Inflammatory macrophage (primary cell): Measurements from ENCODE around the gene UFM1.
"Not testable (repeated sequence)": the region's sequence is repeated elsewhere in the genome, so short reads cannot be mapped to it uniquely, and the experiment has no call there.

Experiments used
- DNase-seq, 2 donors: peaks; one replicate each; pipeline ENCODE4 v3.0.0-alpha.2; 2020 to 2022

The UFM1 gene

DNA sequence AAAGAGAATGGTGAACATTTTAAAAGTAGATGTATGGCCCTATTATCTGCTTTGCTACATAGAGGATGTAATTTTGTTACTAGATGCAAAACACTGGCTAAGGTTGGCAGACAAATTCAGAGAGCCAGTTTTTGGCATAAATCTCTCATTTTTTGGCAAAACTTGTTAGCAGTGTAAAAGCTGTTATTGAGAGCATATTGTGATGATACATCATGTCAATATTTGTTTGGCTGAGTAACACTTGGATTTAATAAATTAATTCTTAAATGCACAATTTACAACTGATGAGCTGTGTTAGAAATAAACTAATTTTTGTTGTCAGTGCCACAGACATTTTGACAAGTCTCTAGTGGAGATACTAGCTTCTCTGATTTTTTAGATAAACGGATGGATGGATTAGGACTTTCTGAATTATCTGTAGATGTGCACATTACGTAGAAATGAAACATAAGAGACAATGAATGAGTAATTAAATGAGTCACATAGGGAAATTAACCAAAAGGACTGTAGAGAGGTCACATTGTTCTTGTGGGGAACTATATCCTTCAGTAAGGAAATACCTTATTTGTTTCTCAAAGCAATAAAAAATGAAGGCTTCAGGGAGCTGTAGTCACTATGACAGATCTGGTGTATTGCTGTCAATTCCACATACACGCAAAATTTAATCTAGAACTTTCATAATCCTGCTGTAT is 17.4 kb downstream of the UFM1 start:
- no peak for DNase-seq

DNA sequence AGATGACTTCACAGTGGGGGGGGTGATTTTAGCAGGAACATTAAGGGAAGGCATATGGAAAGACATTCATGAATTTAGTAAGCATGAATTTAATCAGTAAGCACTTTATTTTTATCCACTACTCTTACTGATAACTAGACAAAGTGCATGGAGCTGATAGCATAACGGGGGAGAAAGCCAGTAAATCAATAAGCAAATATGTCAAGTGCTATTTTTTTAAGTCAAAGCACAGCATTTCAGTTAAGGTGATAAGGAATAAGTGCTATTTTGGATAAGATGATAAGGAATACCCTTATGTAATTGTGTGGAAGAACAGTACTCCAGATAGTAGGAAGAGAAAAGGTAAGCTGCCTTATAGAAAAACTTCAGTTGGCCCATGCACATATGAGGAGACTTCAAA is 19.4 kb downstream of the UFM1 start:
- no peak for DNase-seq

DNA sequence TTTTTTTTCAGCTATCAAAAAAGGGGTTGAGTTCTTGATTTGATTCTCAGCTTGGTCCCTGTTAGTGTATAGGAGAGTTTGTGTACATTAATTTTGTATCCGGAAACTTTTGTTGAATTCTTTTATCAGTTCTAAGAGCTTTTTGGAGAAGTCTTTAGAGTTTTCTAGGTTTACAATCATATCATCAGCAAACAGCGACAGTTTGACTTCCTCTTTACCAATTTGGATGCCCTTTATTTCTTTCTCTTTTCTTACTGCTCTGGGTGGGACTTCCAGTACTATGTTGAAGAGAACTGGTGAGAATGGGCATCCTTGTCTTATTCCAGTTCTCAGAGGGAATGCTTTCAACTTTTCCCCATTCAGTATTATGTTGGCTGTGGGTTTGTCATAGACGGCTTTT is 20.4 kb downstream of the UFM1 start:
- DNase-seq, result not testable (repeated sequence)

DNA sequence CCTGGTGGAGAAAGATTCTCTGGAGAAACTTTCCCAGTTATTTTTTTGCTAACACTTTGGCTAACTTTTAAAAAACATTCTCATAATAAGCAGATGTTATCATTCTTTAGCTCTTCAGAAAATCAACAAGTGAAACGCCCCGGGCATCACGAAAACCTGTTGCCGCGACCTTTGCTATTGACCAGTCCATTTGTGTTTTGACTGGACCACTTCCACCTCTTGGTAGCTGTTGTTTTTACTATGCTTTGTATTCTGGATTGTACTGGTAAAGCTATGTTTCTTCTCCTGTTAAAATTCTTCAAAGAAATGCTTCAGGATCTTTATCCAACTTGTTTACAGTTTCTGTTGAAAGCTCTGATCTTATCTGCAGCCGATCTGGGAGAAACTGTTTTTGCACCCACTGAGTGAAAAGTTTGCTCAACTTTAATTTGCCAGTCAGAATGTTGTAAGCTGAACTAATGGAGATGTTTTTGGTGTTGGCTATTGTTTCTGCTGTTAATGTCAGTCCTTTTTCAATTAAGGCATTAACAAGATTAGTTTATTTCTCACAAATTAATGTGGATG is 23.3 kb downstream of the UFM1 start:
- DNase-seq, result no peak

DNA sequence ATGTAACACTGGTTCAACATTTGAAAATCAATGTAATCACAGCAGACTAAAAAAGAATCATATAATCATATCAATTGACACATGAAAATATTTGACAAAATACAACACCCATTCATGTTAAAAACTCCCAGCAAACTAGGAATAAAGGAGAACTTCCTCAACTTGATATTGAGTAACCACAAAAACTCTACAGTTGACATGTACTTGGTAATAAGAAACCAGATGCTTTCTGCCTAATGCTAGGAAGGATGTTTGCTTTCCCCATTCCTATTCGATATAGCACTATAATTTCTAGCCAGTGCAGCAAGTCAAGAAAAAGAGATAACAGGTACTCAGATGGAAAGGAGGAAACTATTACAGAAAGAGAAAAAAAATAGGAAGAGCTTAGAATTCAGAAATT is 26.9 kb downstream of the UFM1 start:
- DNase-seq, result no peak

DNA sequence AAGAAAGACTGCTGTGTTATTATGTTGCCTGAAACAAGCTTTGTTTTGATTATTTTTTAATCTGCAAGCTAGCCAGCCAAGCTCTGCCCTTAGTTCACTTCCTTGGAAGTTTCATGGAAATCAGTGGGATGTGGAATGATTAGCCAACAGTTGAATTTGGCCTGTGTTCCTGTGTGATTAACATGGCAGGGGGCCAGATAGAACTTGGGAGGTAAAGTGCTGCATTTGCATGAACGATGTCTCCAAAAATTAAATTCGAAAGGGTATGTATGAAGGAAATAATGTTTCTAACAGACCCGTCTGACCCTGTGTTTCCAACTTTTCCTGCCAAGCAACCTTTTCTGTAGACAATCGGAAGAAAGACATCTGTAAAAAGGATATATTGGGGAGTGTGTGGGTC is 32.2 kb downstream of the UFM1 start:
- no peak for DNase-seq

DNA sequence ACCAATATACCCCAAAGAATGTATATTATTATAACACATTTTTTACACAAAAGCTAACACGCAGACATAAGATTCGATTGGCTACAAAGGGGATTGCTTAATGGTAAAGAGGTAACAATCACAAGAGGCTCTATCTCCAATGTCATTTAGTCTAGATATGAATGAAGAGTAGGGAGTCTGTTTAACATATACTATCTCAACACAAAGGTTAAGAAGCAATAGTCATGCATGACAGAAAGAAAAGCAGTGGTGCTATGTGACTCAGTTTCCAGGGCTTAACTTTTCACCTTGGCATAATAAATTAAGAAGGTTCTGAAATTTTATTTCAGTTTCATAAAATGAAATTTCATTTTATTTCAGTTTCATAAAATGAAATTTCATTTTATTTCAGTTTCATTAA is 33.3 kb downstream of the UFM1 start:
- no peak for DNase-seq

DNA sequence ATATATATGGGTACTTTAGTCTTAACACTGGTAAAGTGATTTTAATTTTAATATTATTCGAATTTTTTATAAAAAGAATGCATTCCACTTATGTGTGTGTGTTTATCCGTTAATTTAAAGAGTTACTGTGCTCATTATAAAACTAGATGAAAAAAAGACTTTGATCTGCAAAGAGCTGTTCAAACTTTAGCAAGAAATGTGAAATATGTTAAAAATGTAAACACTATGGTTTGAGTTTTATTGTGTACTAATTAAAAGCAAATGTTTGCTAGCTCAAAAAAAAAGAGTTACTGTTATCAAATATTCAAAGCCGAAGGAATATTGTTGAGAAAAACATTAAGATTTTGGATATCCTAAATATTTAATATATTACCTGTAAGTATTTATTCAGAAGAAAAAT is 34.5 kb downstream of the UFM1 start:
- DNase-seq, result no peak

DNA sequence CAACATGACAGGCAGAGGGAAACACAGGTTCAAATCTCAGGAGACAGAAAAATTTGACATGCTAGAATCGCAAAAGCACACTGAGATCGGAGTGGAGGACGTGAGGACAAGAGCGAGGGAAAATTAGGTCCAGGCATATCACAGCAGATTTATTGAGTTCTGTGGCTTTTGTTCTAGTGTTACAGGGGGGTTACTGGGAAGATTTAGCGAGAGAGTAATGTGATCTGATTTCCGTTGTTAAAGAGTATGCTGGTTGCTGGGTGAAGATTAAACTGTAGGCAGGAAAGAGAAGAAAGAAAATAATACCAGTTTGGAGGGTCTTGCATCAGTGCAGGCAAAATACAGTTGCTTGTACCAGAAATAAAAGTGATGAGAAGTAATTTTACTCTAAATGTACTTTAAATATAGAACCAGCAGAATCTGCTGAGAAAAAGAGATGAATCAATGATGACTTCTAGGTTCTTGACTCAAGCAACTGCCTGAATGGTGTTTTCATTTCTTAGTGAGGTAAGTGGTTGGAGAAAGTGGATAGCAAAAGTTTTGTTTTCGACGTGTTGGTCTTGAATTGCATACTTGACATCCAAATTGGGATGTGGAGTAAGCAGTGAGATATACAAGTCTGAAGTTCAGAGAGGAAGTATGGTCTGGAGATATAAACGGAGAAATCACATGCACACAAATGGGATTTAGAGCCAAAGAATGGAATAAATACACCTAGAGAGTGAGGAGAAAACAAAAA is 35.7 kb downstream of the UFM1 start:
- no peak for DNase-seq

DNA sequence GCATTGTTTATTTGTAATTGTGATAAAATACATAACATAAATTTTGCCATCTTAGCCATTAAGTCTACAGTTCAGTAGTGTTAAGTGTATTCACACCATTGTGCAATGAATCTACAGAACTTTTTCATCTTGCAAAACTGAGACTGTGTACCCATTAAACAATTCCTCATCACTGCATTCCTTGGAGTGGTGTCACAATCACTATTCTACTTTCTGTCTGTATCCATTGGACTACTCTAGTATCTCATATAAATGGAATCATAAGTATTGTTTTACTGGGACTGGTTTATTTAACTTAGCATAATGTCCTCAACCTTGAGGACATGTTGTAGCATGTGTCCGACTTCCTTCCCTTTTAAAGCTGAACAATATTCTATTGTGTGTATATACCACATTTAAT is 36.8 kb downstream of the UFM1 start:
- DNase-seq, result no peak

DNA sequence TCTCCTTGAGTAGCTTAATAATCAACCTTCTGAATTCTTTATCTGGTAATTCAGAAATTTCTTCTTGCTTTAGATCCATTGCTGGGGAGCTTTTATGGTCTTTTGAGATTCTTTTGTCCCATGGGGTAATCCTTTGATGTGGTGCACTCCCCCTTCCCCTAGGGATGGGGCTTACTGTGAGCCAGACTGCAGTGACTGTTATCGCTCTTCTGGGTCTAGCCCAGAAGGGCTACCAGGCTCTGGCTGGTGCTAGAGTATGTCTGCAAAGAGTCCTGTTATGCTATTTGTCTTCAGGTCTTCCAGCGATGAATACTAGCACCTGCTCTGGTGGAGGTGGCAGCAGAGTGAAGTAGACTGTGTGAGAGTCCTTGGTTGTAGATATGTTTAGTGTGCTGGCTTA is 41.7 kb downstream of the UFM1 start:
- DNase-seq, result no peak

DNA sequence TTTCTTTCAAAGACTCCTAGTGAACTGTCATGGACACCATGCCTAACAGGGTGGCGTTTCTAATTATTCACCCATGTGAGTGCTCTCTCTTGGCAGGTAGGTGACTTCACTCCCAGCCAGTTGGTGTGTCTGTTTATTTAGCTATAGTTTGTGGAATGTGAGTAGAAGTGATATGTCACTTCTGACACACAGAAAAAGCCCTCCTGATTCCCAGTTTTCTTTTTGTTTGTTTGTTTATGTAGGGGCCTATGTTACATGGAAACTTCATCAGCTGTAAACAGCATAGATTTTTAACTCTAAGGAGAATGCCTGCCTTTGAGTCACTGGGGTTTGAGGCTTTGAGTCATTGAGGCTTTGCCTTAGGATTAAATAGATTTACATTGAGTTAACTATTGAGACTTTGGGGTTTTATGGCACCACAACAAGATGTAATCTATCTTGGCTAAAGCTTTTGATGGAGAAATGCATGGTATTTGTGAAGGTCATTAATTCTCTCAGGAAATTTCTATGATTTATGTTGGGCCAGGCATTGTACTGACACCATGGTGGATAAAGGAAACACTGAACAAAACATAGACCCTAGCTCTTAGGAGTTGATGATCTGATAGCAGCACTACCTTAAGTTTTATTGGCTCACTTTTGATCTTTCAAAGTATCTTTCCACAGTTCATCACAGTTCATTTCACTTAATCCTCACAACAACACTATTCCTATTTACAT is 45.3 kb downstream of the UFM1 start:
- no peak for DNase-seq

DNA sequence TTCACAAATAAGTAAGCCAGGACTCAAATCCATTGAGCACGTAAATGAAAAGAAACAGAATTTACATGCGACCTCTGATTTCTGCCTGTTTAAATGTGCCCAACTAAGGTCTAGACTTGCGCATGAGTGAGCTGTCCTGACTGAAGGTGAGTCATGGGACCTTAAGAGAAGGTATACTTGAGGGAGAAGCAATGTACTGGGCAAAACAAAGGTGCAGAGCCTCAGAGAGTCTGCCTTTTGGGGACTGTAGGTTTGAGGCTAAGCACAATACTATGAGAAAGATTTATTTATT is 45.8 kb downstream of the UFM1 start:
- DNase-seq, result no peak

DNA sequence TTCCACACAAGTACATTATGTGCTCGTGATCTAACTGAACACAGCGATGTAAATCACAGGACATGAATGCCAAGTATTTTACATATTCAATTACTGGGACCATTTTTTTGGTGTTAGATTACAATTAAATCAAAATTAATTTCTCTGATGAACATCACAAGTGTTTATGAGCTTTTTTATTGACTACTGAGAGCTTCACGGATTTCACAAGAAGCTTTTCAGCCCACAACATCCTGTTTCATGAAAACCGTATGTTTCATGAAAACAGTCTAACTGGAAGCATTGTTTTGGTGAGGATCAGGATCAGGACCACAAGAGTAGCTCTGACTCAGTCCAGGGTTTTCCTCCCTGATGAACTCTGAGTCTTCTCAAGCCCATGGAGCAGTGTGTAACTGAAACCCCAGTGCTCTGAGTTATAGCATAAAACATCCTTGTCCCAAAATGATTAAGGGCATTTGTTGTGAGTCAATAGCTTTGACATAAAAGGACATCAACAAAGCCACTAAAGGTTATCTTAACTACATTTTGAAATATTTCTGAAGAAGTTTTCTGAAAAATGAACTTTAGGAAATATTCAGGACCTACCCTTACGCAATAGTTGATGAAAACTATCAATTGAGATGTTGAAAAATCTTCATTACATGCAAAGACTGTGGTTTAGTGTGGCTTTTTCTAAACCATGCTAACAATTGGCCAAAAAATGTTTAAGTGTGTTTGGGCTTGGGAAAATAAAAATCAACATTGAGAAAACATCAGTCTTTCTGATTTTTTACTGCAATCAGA is 49.3 kb downstream of the UFM1 start:
- DNase-seq, result peak; percentile 58

DNA sequence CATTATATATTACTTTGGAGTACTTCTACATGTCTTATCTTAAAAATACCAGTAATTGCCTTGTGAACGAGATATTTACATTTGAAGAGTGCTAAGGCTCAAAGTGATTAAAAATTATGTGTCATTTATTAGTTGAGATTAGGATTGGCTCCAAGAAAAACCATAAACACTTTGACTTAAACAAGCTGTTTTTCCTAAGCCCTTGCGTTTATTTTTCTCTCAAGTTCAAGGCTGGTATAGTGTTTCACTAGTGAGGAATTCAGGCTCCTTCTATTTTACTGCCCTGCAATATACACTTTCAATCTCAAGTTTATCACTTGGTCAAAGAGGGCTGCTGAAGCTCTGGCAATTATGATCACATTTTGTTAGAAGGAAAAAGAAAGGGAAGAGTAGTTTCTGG is 49.9 kb downstream of the UFM1 start:
- DNase-seq, result no peak

DNA sequence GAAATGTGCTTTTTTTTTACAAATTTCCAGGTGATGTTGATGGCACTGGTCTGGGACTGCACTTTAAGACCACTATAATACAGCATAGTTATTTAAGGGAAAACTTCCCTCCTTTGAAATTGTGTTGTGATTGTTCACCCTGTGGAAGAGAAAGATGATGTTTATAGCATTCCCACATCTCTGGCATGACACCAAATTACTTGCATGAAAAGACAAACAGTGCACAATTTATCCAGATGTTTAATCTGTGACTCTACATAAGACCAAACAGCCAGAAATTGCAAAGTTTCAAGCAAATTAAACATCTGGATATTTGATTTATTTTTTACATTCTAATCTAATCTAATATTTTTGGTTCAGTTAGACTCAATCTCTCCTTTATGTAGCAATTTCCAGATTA is 51.6 kb downstream of the UFM1 start:
- DNase-seq, result no peak

DNA sequence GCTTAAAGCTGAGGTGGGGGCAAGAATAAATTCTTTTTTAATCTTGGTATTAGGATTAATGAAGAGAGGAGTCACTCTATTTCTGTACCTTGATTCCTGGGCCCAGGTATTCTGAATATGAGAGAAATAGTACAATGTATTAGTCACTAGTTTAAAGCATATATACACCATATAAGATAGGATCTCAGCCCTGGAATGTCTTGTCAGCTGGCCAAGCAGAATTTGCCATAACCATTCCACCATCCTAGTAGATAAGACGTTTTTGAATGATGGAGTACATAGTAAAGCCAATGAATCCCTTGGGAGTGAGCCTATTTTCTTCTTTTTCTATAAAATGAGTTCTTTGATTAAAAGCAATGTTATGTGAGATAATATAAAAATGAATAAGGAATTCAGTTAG is 55.6 kb downstream of the UFM1 start:
- DNase-seq, result no peak

DNA sequence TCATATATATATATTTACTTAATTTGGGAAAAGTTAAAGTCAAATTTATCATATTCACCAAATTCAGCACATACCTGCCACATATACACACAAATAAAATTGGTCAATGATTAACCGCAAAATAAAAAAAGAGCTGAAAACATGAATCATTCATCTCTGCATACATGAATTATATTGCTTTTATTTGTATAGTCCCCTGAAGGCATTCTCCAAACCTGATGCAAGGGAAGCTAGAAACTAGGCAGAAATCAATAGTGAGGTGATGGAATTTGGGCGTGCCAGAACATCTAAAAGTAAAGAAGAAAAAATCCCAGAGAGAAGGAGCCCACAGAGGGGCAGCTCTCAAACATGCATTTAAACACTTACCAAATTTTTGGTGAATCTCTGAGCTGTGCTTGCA is 60.1 kb downstream of the UFM1 start:
- DNase-seq, result no peak

DNA sequence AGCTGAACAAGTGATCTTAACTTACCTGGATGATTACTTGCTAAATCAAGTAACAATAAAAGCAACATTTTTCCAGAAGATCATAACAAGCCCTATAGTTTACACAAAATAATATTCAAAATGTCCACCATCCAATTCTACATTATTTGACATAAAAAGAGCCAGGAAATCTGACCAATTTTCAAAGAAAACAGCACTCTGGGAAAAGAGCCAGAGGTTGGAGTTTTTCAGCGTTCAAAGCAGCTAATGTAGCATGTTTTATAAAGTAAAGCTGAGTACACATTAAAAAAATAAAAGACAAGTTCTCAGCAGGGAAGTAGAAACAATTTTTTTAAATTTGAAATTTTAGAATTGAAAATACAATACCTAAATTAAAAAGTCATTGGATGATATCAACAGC is 62.6 kb downstream of the UFM1 start:
- no peak for DNase-seq
